GM18870 (cell line): ENCODE data around the gene SPATA6L.

Experiments
- ATAC-seq: cut with Tn5 transposase; IDR thresholded peaks from one replicate; pipeline ENCODE4 v1.9.1; 2021; ENCODE audit warnings: moderate library complexity; ENCODE audit not compliant: unreplicated experiment

The SPATA6L gene

DNA sequence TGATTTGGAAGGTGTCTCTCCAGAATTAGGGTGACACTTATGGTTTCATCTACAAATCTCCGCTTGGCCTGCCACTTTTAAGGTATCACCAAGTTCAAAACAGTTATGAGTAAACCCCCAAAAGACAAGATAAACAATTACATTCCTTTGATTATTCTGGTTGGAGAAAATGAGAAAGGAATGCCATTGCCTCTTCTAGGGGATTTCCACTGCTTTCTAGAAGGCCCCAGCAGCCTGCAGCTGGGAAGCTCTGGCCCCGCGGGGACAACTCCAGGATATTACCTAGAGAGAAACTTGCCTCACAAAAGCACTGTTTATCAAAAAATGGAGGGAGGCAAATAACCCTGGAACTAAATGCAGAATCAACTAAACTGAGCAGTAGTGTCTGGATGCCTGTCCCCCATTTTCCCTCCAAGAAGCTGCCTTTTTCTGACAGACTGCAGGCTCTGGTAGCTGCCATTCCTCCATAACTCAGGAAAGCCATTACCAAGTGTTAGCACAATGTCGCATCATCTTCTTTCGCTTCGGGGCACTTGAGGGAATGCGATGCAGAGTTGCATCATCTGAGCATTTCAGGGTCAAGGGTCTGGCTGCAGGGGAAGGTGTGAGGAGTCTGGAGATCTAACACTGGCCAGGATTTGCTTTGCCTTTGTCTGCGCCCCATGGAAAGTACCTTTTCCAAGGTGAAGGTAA lies 75.7 kb downstream of the SPATA6L start:
- no peak for ATAC-seq

DNA sequence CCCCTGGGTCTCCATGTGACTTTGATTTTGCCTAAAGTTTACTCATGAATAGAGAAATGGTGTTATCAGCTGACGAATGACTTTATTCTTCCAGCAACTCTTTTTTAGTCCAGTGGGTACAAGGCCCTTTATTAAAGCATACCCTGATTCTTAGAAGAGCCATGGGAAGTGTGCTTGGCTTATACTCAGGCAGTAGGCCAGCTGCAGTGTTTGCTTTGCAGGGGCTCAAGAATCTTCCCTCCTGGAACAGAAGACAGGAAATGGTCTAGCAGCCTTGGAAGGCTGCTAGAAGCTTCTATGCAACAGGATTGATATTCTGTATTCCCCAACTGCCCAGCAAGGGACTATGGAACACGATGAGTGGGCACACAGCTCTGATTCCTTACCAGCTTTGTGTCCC lies 77.6 kb downstream of the SPATA6L start:
- no peak for ATAC-seq

DNA sequence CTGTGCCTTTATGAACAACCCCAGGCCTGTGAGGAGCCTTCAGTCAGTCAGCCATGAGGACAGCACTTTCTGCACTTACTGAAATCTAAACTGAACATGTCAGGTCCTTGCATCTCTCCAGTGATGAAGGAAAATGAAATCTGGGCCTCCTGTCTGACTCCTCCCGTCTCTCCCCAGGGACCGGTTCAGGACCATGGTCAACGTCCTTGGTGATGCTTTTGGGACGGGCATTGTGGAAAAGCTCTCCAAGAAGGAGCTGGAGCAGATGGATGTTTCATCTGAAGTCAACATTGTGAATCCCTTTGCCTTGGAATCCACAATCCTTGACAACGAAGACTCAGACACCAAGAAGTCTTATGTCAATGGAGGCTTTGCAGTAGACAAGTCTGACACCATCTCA lies 81.1 kb downstream of the SPATA6L start:
- no peak for ATAC-seq

DNA sequence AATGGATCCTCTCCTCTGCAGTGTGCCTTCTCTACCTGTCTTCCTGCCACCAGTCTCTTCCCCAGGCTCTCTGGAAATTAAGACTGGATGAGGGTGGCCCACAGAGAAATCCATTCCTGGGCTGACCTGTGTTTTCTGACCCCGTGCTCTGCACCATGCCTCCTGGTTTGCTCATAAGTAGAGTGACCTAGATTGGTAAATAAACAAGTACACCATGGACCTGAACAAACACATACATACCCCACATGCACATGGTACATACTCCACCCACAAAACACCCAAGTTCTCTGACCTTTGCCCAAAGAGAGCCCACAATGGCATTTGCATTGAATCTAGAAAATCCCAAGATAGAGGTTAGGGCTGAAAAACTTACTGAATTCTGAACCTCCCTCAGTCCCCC lies 81.6 kb downstream of the SPATA6L start:
- ATAC-seq = no peak

DNA sequence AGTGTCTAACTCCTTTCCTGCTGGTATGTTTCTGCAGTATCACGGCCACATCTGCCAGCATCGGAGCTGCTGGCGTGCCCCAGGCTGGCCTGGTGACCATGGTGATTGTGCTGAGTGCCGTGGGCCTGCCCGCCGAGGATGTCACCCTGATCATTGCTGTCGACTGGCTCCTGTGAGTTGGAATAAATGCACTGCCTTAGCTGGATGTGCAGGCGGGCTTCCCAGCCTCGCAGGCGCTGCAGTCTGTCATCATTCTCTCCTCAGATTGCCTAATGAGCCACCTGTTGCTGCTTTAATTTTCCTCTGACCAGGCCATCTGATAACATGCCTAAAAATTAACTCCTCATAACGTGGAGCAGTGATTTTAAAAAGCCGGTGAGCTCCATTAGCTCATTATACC lies 83.3 kb downstream of the SPATA6L start:
- ATAC-seq = no peak

DNA sequence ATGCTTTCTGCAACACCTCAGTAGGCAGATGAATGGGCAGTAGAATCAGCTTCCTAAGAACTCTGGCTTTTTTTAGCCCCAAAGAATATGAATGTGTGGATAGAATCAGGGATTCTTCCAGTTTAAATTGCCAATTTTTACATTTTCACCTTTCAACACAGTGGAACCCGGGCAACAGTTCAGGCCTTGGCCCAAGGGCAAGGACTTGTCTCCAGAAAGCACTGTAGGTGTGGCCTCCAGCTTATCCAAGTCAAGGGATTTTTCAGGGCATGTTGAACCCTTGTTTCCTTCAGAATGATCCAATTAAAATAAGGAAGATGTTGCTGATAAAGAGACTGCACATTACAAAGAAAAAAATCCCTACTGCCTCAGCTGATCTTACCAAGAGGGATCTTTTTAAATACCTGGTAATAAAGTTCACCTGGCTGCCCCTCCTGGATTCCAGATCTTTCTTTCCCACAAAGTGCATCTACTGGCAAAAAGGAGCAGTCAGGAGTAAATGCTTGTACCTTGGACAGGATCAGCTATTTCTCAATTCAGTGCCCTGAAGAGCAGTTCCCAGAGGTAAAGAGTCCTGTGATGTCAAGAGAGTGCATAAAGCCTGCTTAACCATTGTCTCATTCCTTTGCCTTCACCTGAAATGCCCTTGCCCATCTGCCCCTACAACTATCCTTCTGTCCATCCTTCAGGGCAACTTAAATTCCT lies 84.3 kb downstream of the SPATA6L start:
- no peak for ATAC-seq

DNA sequence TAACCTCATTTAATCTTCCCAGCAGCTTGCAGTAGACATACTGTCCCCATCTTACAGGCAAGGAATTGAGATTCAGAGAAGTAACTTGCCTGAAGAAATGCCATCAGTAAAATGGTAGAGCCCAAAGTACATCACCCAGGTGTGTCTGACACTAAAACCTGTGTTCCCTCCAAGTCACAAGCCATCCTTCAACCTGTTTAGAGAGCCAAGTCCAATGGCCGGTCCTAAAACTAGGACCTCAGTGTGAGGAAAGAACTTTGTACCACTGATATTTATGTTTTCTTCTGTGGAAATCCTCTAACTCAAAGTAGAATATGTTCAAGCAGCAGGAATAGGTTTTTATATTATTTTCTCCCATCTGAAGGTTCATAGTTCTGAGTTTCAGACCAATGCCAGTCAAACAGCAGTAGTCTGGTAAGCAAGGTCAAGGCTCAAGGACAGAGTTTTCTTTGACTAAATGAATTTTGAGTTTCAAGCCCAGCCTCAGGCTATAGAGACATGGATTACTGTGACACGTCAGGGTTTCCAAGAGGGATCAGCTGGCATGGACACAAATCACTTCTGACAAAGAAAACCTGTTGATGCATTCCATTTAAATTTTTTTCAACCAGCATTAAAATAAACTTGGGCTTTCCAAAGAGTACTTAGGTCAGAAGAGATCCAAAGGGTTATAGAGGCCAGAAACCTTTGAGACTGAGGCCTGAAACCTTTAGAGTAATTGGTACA lies 85.1 kb downstream of the SPATA6L start:
- ATAC-seq = no peak

DNA sequence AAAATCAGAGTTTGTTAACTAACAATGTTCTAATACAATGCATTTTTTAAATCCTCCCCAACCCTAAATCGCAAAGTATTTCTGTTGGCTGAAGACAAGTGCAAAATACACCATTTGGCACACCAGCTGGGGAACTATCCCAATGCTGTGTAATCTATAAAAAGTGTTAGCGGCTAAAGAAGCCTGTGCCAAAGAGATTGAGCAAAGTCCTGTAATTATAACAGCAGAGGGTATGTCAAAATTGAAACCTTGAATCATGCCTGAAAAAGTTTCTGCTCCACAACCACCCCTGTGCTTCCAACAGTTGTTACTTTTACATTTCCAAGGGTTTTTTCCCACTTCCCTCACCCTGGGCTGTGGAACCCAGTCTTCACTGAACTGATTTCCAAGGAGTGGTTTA lies 87.3 kb downstream of the SPATA6L start:
- no peak for ATAC-seq

DNA sequence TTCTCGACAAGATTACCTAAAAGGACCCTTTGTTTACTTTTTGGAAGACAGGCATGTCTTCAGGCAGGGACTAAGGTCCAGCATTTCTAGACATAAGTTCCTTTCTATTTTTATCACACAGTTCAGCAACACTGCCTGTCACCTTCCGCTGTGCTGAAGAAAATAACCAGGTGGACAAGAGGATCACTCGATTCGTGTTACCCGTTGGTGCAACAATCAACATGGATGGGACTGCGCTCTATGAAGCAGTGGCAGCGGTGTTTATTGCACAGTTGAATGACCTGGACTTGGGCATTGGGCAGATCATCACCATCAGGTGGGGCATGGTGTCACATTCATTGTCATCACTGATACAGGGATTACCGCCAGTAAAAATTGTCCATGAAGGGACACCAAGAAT lies 89.8 kb downstream of the SPATA6L start:
- no peak for ATAC-seq

DNA sequence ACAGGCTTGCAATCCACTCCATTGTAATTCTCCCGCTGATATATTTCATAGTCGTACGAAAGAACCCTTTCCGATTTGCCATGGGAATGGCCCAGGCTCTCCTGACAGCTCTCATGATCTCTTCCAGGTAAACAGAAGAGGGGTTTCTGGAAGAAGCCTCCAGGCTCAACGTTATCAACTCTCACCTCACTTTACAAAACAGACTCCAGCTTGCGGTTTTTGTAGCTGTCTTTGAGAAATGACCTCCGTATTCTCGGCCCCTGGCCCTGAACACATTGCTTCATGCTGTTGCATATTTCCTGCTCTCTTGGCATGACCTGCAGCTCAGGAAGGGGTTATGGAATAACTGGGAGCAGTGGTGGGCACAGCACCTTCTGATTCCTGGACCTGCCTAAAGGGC lies 90.3 kb downstream of the SPATA6L start:
- no peak for ATAC-seq

DNA sequence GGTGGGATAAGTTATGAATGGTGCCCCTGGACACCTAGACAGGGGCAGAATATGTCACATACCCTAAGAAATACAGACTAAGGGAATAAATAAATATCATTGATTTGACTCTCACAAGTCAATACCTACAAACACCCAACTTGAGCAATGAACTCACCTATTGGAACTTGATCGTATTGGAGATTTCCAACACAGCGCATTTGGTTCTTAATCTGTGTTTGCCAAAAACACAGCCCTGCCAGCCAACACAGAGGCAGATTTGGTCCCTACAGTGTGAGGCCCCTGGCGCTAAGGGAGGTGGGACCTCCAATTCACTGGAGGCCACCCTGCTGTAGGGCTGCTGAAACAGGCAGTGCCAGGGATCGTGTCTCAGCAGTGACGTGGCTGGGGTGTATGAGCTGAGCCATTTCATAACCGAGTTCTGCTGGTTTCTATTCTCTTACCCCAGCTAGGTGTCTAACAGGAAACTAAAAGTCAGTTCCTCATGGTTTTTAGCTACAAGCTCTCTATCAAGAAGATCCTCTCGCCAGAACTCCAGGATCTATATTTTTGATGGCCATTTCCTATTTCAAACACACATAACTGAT lies 91.5 kb downstream of the SPATA6L start:
- ATAC-seq = no peak

DNA sequence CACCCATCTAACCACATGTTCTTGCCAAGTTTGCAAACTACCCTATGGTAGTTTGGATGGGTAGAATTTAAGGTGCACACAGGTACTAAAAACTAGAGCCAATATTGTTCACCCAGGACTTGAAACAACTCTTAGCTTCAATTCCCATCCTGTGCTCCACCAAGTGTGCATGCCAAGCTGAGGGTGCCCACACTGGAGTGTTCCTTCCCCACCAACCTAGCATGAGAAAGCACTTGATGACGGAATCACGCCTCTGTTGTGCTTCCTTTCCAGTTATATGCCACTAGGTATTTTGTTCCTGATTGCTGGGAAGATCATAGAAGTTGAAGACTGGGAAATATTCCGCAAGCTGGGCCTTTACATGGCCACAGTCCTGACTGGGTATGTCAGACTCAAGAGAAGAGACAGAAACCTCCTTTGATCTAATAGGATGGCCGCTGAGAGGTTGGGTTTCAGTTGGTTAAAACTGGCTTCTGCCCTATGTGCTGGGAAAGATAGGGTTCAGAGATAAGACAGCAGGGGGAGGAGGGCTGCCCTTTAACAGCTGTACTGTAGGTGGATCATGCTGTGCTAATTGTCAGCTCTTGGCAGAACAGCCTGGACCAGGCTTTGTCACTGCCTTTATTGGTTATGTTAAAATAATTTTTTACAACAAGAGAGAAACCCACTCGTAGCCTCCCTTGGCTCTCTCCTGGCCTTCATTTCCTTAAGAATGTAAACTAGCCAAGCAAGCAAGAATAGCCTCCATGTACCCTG lies 92.5 kb downstream of the SPATA6L start:
- no peak for ATAC-seq

DNA sequence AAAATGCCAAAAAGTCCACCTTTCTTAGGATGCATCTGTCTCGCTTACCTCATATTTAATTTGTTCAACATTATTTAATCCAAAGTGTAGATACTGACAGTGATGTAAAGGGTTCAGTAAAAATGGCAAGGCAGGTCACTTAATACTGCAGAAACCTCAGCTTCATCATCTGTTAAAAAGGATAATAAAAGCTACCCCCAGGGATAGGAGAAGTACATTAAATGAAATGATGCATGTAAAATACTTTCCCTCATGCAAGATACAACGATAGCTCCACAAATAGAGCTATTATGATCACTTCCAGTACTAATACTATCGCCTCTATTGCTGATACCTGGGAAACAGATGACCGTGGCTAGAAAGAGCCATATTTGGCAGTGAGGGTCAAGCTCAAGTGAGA lies 93.1 kb downstream of the SPATA6L start:
- ATAC-seq = no peak

DNA sequence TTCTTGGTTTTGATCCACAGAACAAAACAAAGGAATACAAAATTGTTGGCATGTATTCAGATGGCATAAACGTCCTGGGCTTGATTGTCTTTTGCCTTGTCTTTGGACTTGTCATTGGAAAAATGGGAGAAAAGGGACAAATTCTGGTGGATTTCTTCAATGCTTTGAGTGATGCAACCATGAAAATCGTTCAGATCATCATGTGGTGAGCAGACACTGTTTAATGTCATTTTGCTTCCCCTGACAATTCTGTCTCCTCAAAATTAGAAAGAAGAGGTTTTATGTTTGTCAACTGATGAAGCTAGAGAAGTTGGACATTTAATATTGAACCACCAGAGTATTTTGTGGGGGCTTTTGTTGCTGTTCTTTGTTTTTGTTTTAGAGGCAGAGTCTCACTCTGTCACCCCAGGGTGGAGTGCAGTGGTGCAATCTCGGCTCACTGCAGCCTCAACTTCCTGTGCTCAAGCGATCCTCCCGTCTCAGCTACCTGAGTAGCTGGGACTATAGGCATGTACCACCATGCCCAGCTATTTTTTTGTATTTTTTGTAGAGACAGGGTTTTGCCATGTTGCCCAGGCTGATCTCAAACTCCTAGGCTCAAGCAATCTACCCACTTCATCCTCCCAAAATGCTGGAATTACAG lies 94.0 kb downstream of the SPATA6L start:
- ATAC-seq = no peak

DNA sequence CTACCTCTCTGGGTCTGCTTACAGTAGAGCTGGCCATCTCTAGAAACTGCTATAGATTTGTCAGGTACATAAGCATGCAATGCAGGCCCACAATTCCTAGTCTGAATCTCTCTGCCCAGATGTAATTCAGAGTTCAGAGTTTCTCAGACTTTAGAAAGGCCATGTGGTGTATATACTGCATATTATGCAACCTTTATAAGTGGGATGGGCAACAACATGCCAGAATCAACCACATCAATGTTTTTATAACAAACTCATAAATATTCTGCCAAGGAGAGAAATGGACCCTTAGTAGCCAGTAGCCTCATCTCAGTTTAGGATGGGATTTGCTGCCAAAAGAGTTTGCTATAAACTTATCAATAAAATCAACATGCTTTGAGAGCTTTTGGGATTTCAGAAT lies 97.2 kb downstream of the SPATA6L start:
- no peak for ATAC-seq

DNA sequence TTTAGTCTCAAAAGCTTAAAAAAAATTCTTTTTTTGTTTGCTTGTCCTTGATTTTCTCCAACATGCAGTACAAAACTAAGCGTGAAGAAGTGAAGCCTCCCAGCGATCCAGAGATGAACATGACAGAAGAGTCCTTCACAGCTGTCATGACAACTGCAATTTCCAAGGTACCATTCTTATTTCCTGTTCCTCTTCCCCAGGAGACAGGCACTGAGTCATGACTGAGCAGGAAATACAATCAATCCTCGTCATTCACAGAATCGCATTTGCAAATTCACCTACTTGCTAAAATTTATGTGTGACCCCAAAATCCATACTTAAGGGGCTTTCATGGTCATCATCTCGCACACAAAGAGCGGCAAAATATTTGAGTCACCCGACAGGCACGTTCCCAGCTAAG lies 98.7 kb downstream of the SPATA6L start:
- no peak for ATAC-seq

DNA sequence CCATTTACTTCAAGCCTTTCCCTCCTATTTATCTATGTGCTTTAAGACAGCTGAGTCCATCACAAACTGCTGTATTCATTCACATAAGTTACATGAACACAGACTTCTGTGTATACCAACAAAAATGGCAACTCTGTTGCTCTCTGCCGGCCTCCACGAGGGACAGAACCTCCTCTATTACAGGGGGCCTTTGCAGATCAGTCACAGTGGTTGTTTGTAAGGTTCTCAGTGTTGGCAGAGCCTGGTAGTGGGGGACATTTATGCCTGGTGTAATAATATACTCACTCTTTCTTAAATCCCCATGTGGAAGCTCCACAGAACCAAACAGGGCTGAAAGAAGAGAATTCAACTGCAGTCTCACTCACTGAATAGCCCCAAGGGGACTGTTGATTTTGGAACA lies 99.5 kb downstream of the SPATA6L start:
- no peak for ATAC-seq

DNA sequence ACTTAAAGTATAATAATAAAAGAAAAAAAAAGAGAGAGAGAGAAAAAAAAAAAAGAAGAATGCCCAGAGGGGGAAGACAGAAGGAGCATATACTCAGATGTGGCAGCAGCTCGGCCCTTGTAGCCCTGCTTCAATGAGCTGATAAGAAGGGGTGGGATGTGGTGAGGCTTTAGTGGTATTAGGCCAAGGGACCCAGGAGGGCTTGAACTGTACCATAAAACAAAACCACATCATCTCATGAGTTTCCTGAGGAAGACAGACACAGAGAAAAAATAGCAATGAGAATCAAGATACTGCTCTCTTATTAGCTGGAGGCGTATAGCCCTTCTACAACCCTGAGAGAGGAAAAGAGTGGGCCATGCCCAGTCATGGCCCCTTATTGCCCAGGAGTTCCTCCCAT lies 103.2 kb downstream of the SPATA6L start:
- ATAC-seq = no peak

DNA sequence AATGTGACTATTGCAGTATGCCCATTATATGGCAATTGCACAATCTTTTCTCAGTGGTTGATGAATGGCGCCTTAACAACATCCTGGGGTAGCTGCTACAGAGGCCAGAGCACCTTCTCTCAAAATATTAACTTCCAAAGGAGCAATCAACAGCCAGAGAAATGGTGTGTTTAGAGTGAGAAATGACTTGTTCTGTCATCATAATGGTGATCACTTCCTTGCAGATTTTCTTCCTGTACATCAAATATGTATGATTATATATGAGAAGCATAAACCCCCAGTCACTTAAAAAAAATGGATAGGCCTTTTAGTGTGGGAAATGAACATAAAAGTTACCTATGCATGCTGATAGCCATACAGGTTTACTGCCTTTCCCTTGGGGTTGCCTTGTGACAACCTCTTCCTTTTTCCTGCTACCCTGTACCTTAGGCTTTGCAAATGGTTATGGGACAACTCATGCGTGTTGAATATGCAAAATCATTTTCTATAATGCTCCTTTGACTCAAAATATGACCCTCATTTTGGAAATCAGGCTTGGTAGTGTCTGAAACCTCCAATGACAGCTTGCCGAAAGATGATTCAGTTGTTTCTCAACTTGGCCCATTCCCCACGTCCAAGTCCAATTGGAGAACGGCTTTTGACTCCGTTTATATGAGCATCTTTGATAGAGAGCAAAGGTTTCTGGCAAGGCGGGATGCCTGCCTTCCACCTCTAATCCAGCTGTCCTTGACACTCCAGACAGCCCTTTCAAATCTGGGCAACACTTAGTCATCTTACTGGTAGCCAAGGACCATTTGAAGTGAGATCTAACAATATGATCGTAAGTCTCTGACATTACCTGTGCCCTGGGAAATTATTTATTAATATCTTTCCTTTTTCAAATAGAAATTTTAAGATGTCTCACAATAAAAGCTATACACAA lies 106.8 kb downstream of the SPATA6L start:
- ATAC-seq = peak; percentile 71
